K562 (cell line): ENCODE measurements around the gene VPS18. TPM values are rescaled to one million over a fixed set of nuclear protein-coding genes. Genes with fewer than 3 reads are reported as not detected.

ENCODE experiments used
- CBX1 ChIP-seq: sonication (generic); IDR thresholded peaks from 2 replicates; pipeline ENCODE4 v1.6.1; 2016; ENCODE audit warnings: antibody characterized with exemption, low read depth, mild to moderate bottlenecking
- ETV1 ChIP-seq: fragments of 450-650 bp; conservative IDR thresholded peaks from 2 replicates; pipeline ENCODE4 v1.6.1; 2016; ENCODE audit warnings: missing genetic modification characterization, control low read depth, low read depth, missing compliant biosample characterization
- GATA2 ChIP-seq: sonication (generic); formaldehyde crosslinking; IDR thresholded peaks from 2 replicates; pipeline ENCODE4 v1.4.0; 2020; ENCODE audit warnings: mild to moderate bottlenecking, missing genetic modification reagents
- GATAD2A ChIP-seq: fragments of 450-650 bp; IDR thresholded peaks from 2 replicates; pipeline ENCODE4 v1.6.1; 2017
- HBP1 ChIP-seq: fragments of 450-650 bp; formaldehyde crosslinking; IDR thresholded peaks from 2 replicates; pipeline ENCODE4 v1.4.0; 2022; ENCODE audit warnings: missing genetic modification characterization
- MITF ChIP-seq: IDR thresholded peaks from 2 replicates; pipeline ENCODE4 v1.6.1; 2014; ENCODE audit warnings: antibody characterized with exemption
- MYBL2 ChIP-seq, 2 experiments: fragments of 450-650 bp in 1 of 2; sonication (generic) in 1 of 2; formaldehyde crosslinking in 1 of 2; IDR thresholded peaks; 2 replicates each; pipeline versions ENCODE4 v1.6.1 to v1.8.1; 2017 to 2022; ENCODE audit warnings: borderline replicate concordance in 1 of 2, inconsistent platforms in 1 of 2, low read depth in 1 of 2, mild to moderate bottlenecking in 1 of 2, missing genetic modification reagents in 1 of 2, moderate library complexity in 1 of 2
- NEUROD1 ChIP-seq: fragments of 150-350 bp; IDR thresholded peaks from 2 replicates; pipeline ENCODE4 v1.6.1; 2014; ENCODE audit warnings: borderline replicate concordance, low read length, low read depth; ENCODE audit not compliant: partially characterized antibody
- PCBP1 ChIP-seq: fragments of 200-400 bp; formaldehyde crosslinking; IDR thresholded peaks from 2 replicates; pipeline ENCODE4 v1.6.1; 2018; ENCODE audit warnings: mild to moderate bottlenecking, low read depth, low read length; ENCODE audit not compliant: poor library complexity, severe bottlenecking
- PHF8 ChIP-seq: fragments of 200-600 bp; sonication (generic); IDR thresholded peaks from 2 replicates; pipeline ENCODE4 v1.6.1; 2012; ENCODE audit warnings: mixed run types, mild to moderate bottlenecking, inconsistent platforms, low read length, moderate library complexity, borderline replicate concordance
- SMC3 ChIP-seq: conservative IDR thresholded peaks from 2 replicates; pipeline ENCODE4 v1.6.1; 2011; ENCODE audit warnings: low read depth, low read length, improper control_type of control experiment; ENCODE audit not compliant: insufficient read depth
- SNRNP70 ChIP-seq: fragments of 200-400 bp; formaldehyde crosslinking; optimal IDR thresholded peaks from 2 replicates; pipeline ENCODE3; 2017; ENCODE audit warnings: low read depth, low read length
- TBP ChIP-seq: optimal IDR thresholded peaks from 2 replicates; pipeline ENCODE3; 2011; ENCODE audit warnings: low read depth, low read length, improper control_type of control experiment
- polyA plus RNA-seq, 8 experiments: library from polyadenylated mRNA; depleted of rRNA in 4 of 8; stranded (reverse) in 5 of 8; unstranded in 3 of 8; fragments of >200 nt; fragmentation: Nextera tagmentation in 2 of 8; fragmentation: Illumina TruSeq in 1 of 8; extraction: Ambion mirVana in 2 of 8; extraction: Trizol in 1 of 8; gene quantifications; 2 replicates each; pipeline versions ENCODE4 v1.2.1 to v1.2.3, GENCODE V29; 2011 to 2014; ENCODE audit warnings: inconsistent platforms in 1 of 8, missing spikeins in 1 of 8
- total RNA-seq, 7 experiments: library from RNA; depleted of rRNA in 6 of 7; stranded (reverse); fragments of >200 nt in 6 of 7; fragmentation: Illumina TruSeq in 2 of 7; extraction: Trizol in 2 of 7; gene quantifications; 2 replicates each; pipeline versions ENCODE4 v1.2.1 to v1.2.3, GENCODE V29; 2011 to 2021; ENCODE audit warnings: low replicate concordance in 1 of 7
- TF ChIP-seq, protein P1 (sequence below): fragments of 250-450 bp; sonication (Bioruptor Pico); IDR thresholded peaks from 2 replicates; pipeline ENCODE4 v1.5.1; 2021; ENCODE audit warnings: mild to moderate bottlenecking
- TF ChIP-seq, protein P2 (sequence below): sonication (generic); formaldehyde crosslinking; IDR thresholded peaks from 2 replicates; pipeline ENCODE4 v1.8.0; 2023; ENCODE audit warnings: mild to moderate bottlenecking, missing genetic modification reagents

Gene VPS18
- total and polyA plus RNA-seq, 9 of the 15 experiments (the other 6 are each of a cell fraction or from before 2014, with no cell fraction given): 0.73 to 19.9 (median 8.5) TPM

- no peak for TF ChIP-seq PCBP1
- TF ChIP-seq MITF: peak; percentile 76
- peak; percentile 42; the same call in 1 of the 2 replicates for TF ChIP-seq PHF8
- TF ChIP-seq GATAD2A: no peak
- TF ChIP-seq CBX1: peak; percentile 1; the same call in 1 of the 2 replicates
- TF ChIP-seq MYBL2 (IDR thresholded peaks at IDR 0.05; ENCODE audit: low read depth): peak; percentile 68
- no peak for TF ChIP-seq MYBL2 (CRISPR knock-in tag; IDR thresholded peaks at IDR 0.05; ENCODE audit: borderline replicate concordance)
- 0 out of 2 replicates have a peak, but pooled peaks have one; percentile 45 for TF ChIP-seq HBP1 (CRISPR knock-in tag)
- no peak for TF ChIP-seq SNRNP70
- peak; percentile 14; the same call in 1 of the 2 replicates for TF ChIP-seq ETV1 (tag)
- TF ChIP-seq, protein P1, sequence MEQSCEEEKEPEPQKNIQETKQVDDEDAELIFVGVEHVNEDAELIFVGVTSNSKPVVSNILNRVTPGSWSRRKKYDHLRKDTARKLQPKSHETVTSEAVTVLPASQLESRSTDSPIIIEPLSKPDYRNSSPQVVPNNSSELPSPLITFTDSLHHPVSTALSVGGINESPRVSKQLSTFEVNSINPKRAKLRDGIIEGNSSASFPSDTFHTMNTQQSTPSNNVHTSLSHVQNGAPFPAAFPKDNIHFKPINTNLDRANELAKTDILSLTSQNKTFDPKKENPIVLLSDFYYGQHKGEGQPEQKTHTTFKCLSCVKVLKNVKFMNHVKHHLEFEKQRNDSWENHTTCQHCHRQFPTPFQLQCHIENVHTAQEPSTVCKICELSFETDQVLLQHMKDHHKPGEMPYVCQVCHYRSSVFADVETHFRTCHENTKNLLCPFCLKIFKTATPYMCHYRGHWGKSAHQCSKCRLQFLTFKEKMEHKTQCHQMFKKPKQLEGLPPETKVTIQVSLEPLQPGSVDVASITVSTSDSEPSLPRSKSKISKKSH (CRISPR knock-in tag): no peak
- peak; percentile 40 for TF ChIP-seq SMC3
- TF ChIP-seq TBP: peak; percentile 25
- peak; percentile 47 for TF ChIP-seq GATA2 (CRISPR knock-in tag)
- TF ChIP-seq, protein P2, sequence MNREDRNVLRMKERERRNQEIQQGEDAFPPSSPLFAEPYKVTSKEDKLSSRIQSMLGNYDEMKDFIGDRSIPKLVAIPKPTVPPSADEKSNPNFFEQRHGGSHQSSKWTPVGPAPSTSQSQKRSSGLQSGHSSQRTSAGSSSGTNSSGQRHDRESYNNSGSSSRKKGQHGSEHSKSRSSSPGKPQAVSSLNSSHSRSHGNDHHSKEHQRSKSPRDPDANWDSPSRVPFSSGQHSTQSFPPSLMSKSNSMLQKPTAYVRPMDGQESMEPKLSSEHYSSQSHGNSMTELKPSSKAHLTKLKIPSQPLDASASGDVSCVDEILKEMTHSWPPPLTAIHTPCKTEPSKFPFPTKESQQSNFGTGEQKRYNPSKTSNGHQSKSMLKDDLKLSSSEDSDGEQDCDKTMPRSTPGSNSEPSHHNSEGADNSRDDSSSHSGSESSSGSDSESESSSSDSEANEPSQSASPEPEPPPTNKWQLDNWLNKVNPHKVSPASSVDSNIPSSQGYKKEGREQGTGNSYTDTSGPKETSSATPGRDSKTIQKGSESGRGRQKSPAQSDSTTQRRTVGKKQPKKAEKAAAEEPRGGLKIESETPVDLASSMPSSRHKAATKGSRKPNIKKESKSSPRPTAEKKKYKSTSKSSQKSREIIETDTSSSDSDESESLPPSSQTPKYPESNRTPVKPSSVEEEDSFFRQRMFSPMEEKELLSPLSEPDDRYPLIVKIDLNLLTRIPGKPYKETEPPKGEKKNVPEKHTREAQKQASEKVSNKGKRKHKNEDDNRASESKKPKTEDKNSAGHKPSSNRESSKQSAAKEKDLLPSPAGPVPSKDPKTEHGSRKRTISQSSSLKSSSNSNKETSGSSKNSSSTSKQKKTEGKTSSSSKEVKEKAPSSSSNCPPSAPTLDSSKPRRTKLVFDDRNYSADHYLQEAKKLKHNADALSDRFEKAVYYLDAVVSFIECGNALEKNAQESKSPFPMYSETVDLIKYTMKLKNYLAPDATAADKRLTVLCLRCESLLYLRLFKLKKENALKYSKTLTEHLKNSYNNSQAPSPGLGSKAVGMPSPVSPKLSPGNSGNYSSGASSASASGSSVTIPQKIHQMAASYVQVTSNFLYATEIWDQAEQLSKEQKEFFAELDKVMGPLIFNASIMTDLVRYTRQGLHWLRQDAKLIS (CRISPR knock-in tag): peak; percentile 25; the same call in 1 of the 2 replicates
- peak; percentile 35 for TF ChIP-seq NEUROD1
Measured at GRCh38 chr15:40894681-40895448, 615 bp downstream of the VPS18 start (continued).
